H1 (cell line): ENCODE data around the gene SEC61A1. TPM values are rescaled to one million over a fixed set of nuclear protein-coding genes. Genes with fewer than 3 reads are reported as not detected.
A peak's percentile ranks its signal among the peaks of the same experiment; 100 is the strongest.

Experiments
- ASH2L ChIP-seq: fragments of 200-600, 300-600 bp; sonication (generic); IDR thresholded peaks from one replicate; pipeline ENCODE4 v1.7.1; 2017; ENCODE audit warnings: low read length
- BCL11A ChIP-seq, 2 experiments: IDR thresholded peaks; one replicate each; pipeline ENCODE4 v1.6.1; 2011; ENCODE audit warnings: low read depth in 2 of 2, low read length in 2 of 2, mild to moderate bottlenecking in 2 of 2
- JUN ChIP-seq: IDR thresholded peaks from 2 replicates; pipeline ENCODE4 v1.6.1; 2011; ENCODE audit warnings: low read depth, mild to moderate bottlenecking, improper control_type of control experiment, low read length
- JUND ChIP-seq: IDR thresholded peaks from 2 replicates; pipeline ENCODE4 v1.6.1; 2011; ENCODE audit warnings: mild to moderate bottlenecking, improper control_type of control experiment, low read length
- PHF8 ChIP-seq: fragments of 200-600 bp; sonication (generic); conservative IDR thresholded peaks from 2 replicates; pipeline ENCODE4 v1.7.1; 2012; ENCODE audit warnings: low read depth, mild to moderate bottlenecking, inconsistent platforms, low read length, moderate library complexity
- POLR2A ChIP-seq, 2 experiments: IDR thresholded peaks; 1 replicate in 1 of 2; 2 replicates in 1 of 2; pipeline ENCODE4 v1.6.1; 2011; ENCODE audit warnings: low read depth in 2 of 2, low read length in 2 of 2, mild to moderate bottlenecking in 2 of 2; ENCODE audit errors: control extremely low read depth in 1 of 2
- SAP30 ChIP-seq: fragments of 300-600 bp; sonication (generic); IDR thresholded peaks from 2 replicates; pipeline ENCODE4 v1.7.1; 2012; ENCODE audit warnings: low read length, moderate library complexity, mild to moderate bottlenecking, inconsistent platforms; ENCODE audit not compliant: insufficient read depth, insufficient replicate concordance
- polyA plus RNA-seq, 7 experiments: library from polyadenylated mRNA; depleted of rRNA in 3 of 7; stranded (reverse) in 5 of 7; unstranded in 2 of 7; fragments of >200 nt in 5 of 7; fragments of 200-250 nt in 2 of 7; gene quantifications; 1 replicate in 5 of 7; 2 replicates in 1 of 7; 4 replicates in 1 of 7; pipeline versions ENCODE4 v1.2.1 to v1.2.3, GENCODE V29; 2011 to 2013; ENCODE audit warnings: missing spikeins in 2 of 7, mixed read lengths in 2 of 7
- total RNA-seq: library from RNA; stranded (reverse); fragmentation: NEBNext Ultra II Directional; extraction: Animal tissue kit (Norgen Biotek cat#: 25700); gene quantifications from 2 replicates; pipeline ENCODE4 v1.2.1, GENCODE V29; 2021
- TF ChIP-seq, protein P1 (sequence below): fragments of 300-600 bp; sonication (generic); IDR thresholded peaks from 2 replicates; pipeline ENCODE4 v1.7.1; 2012; ENCODE audit warnings: low read length, moderate library complexity, mild to moderate bottlenecking, inconsistent platforms; ENCODE audit not compliant: insufficient replicate concordance
- TF ChIP-seq, protein P2 (sequence below): IDR thresholded peaks from 2 replicates; pipeline ENCODE4 v1.6.1; 2012; ENCODE audit warnings: low read length, inconsistent platforms

Gene SEC61A1
- total and polyA plus RNA-seq, 2 of the 8 experiments (the other 6 are each of a cell fraction or from before 2014, with no cell fraction given) = 133 to 165 TPM

DNA sequence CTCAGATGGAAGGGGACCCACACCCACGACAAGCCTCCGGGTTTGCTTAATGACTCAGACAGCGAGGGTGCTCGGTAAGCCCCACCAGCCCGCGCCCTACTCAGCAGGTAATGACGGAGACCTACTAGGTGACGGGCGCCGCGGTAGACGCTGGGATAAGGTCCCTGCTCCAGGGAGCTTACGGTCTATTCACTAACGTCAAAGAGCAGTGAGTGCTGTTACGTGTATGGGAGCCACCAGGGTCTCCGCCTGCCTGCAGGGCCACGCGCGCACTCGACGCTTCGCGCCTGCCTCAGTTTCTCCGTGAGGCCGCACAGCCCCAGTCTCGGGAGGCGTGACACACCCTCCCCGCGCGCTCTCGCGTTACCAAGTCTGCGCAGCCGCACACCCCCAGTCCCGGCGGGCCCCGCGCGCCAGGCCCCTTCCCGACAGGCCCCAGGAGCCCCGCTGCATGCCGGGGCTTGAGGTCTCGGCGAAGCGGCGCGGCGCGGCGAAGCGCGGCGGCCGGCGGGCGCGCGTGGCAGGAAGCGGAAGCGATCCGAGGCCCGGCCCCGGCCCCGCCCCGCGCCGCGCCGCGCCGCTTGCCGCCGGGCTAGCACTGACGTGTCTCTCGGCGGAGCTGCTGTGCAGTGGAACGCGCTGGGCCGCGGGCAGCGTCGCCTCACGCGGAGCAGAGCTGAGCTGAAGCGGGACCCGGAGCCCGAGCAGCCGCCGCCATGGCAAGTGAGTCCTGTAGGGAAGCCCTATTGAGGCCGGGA lies at the start of gene SEC61A1 (continued):
- TF ChIP-seq, protein P1, sequence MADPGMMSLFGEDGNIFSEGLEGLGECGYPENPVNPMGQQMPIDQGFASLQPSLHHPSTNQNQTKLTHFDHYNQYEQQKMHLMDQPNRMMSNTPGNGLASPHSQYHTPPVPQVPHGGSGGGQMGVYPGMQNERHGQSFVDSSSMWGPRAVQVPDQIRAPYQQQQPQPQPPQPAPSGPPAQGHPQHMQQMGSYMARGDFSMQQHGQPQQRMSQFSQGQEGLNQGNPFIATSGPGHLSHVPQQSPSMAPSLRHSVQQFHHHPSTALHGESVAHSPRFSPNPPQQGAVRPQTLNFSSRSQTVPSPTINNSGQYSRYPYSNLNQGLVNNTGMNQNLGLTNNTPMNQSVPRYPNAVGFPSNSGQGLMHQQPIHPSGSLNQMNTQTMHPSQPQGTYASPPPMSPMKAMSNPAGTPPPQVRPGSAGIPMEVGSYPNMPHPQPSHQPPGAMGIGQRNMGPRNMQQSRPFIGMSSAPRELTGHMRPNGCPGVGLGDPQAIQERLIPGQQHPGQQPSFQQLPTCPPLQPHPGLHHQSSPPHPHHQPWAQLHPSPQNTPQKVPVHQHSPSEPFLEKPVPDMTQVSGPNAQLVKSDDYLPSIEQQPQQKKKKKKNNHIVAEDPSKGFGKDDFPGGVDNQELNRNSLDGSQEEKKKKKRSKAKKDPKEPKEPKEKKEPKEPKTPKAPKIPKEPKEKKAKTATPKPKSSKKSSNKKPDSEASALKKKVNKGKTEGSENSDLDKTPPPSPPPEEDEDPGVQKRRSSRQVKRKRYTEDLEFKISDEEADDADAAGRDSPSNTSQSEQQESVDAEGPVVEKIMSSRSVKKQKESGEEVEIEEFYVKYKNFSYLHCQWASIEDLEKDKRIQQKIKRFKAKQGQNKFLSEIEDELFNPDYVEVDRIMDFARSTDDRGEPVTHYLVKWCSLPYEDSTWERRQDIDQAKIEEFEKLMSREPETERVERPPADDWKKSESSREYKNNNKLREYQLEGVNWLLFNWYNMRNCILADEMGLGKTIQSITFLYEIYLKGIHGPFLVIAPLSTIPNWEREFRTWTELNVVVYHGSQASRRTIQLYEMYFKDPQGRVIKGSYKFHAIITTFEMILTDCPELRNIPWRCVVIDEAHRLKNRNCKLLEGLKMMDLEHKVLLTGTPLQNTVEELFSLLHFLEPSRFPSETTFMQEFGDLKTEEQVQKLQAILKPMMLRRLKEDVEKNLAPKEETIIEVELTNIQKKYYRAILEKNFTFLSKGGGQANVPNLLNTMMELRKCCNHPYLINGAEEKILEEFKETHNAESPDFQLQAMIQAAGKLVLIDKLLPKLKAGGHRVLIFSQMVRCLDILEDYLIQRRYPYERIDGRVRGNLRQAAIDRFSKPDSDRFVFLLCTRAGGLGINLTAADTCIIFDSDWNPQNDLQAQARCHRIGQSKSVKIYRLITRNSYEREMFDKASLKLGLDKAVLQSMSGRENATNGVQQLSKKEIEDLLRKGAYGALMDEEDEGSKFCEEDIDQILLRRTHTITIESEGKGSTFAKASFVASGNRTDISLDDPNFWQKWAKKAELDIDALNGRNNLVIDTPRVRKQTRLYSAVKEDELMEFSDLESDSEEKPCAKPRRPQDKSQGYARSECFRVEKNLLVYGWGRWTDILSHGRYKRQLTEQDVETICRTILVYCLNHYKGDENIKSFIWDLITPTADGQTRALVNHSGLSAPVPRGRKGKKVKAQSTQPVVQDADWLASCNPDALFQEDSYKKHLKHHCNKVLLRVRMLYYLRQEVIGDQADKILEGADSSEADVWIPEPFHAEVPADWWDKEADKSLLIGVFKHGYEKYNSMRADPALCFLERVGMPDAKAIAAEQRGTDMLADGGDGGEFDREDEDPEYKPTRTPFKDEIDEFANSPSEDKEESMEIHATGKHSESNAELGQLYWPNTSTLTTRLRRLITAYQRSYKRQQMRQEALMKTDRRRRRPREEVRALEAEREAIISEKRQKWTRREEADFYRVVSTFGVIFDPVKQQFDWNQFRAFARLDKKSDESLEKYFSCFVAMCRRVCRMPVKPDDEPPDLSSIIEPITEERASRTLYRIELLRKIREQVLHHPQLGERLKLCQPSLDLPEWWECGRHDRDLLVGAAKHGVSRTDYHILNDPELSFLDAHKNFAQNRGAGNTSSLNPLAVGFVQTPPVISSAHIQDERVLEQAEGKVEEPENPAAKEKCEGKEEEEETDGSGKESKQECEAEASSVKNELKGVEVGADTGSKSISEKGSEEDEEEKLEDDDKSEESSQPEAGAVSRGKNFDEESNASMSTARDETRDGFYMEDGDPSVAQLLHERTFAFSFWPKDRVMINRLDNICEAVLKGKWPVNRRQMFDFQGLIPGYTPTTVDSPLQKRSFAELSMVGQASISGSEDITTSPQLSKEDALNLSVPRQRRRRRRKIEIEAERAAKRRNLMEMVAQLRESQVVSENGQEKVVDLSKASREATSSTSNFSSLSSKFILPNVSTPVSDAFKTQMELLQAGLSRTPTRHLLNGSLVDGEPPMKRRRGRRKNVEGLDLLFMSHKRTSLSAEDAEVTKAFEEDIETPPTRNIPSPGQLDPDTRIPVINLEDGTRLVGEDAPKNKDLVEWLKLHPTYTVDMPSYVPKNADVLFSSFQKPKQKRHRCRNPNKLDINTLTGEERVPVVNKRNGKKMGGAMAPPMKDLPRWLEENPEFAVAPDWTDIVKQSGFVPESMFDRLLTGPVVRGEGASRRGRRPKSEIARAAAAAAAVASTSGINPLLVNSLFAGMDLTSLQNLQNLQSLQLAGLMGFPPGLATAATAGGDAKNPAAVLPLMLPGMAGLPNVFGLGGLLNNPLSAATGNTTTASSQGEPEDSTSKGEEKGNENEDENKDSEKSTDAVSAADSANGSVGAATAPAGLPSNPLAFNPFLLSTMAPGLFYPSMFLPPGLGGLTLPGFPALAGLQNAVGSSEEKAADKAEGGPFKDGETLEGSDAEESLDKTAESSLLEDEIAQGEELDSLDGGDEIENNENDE = no peak
- TF ChIP-seq, protein P2, sequence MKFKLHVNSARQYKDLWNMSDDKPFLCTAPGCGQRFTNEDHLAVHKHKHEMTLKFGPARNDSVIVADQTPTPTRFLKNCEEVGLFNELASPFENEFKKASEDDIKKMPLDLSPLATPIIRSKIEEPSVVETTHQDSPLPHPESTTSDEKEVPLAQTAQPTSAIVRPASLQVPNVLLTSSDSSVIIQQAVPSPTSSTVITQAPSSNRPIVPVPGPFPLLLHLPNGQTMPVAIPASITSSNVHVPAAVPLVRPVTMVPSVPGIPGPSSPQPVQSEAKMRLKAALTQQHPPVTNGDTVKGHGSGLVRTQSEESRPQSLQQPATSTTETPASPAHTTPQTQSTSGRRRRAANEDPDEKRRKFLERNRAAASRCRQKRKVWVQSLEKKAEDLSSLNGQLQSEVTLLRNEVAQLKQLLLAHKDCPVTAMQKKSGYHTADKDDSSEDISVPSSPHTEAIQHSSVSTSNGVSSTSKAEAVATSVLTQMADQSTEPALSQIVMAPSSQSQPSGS = peak; percentile 69; the same call in 1 of the 2 replicates
- TF ChIP-seq SAP30 (peak; percentile 43), JUN (no peak), POLR2A (IDR thresholded peaks at IDR 0.05; ENCODE audit: control extremely low read depth in 1 of 2, low read depth in 2 of 2, low read length in 2 of 2) (no peak; a peak in 1 of 3 replicates), JUND (no peak), ASH2L (peak; percentile 83), BCL11A (IDR thresholded peaks at IDR 0.05; ENCODE audit: low read depth in 2 of 2, low read length in 2 of 2) (no peak), PHF8 (peak; percentile 78)
